ENCODE data around the gene CNGA3. TPM values are rescaled to one million over a fixed set of nuclear protein-coding genes. Genes with fewer than 3 reads are reported as not detected.

The CNGA3 gene
- total and polyA plus RNA-seq, 2 of the 8 experiments (the other 6 are each of a cell fraction or from before 2014, with no cell fraction given) = 0.02 TPM; not detected in 1

GRCh38 chr2:98383166-98383565, 36.9 kb downstream of the CNGA3 start (continued):
- no peak for TF ChIP-seq CHD1 (IDR thresholded peaks at IDR 0.05; ENCODE audit: low read depth, low read length)
- no peak for TF ChIP-seq SRF (IDR thresholded peaks at IDR 0.05; ENCODE audit: low read depth, low read length)
- TF ChIP-seq FOSL1 (IDR thresholded peaks at IDR 0.05; ENCODE audit: insufficient read depth, low read depth, low read length) = no peak
- TF ChIP-seq GABPA (IDR thresholded peaks at IDR 0.05; ENCODE audit: borderline replicate concordance, insufficient read depth, low read length) = no peak
- no peak for TF ChIP-seq TBP (IDR thresholded peaks at IDR 0.05; ENCODE audit: low read depth, low read length)
- TF ChIP-seq JUND (IDR thresholded peaks at IDR 0.05; ENCODE audit: low read length) = no peak
- no peak for TF ChIP-seq SIX5 (IDR thresholded peaks at IDR 0.05; ENCODE audit: low read depth, low read length)
- TF ChIP-seq KDM1A (IDR thresholded peaks at IDR 0.05; ENCODE audit: borderline replicate concordance, low read length) = no peak
